ENCODE results near the gene KDM1B. TPM values are rescaled to one million over a fixed set of nuclear protein-coding genes. Genes with fewer than 3 reads are reported as not detected.

Gene KDM1B
- total and polyA plus RNA-seq, 8 donors: 2.6 to 11.9 (median 6.5) TPM

GRCh38 chr6:18122128-18123093, 32.8 kb upstream of the KDM1B start, which contains the start of gene NHLRC1:
Gene NHLRC1, minus strand, starts transcription at chr6:18122677. Its CDS starts 71 bp downstream, at chr6:18122606.
- WGBS, 2 donors: 17 to 18% methylated on average over 82 of the region's 82 CpGs
- no peak for FAIRE-seq
- intact Hi-C loops (cut with DNase I): no loop called here
- DNase-seq: peak; percentile 85 to 96 (median 90)
- ATAC-seq: peak; percentile 98 to 100 (median 100)
- H3K4me1 ChIP-seq: no peaks in the 10 kb centered on the region
- H3K27me3 ChIP-seq: no peaks in the 10 kb centered on the region
- no peaks in the 10 kb centered on the region for H3K9me3 ChIP-seq
- H3K4me3 ChIP-seq: peak within 1 kb of the TSS; percentile 33 to 54 (median 52)
- no peaks in the 10 kb centered on the region for H3K36me3 ChIP-seq
- TF ChIP-seq CTCF (IDR thresholded peaks at IDR 0.05): peak; percentile 81 to 94 (median 87)
- H3K27ac ChIP-seq: peak within 1 kb of the TSS in 3 of 4 donors; percentile 23 to 57 (median 31)

GRCh38 chr6:18126121-18126520, 29.1 kb upstream of the KDM1B start:
- H3K36me3 ChIP-seq: peaks cover 0 to 6% (median 5%) of the 10 kb centered on the region in 3 donors
- no peak overlapping the region for H3K4me3 ChIP-seq
- H3K9me3 ChIP-seq: no peaks in the 10 kb centered on the region
- WGBS, 2 donors: 51 to 57% methylated on average over 5 of the region's 5 CpGs
- intact Hi-C loops (cut with DNase I): no loop called here
- no peaks in the 10 kb centered on the region for H3K27me3 ChIP-seq
- DNase-seq: no peak
- no peak overlapping the region for H3K27ac ChIP-seq
- no peaks in the 10 kb centered on the region for H3K4me1 ChIP-seq
- FAIRE-seq: no peak
- no peak for TF ChIP-seq CTCF (IDR thresholded peaks at IDR 0.05)
- ATAC-seq: no peak

GRCh38 chr6:18132346-18132745, 22.9 kb upstream of the KDM1B start:
- FAIRE-seq: no peak
- H3K27ac ChIP-seq: no peak overlapping the region
- no peaks in the 10 kb centered on the region for H3K9me3 ChIP-seq
- DNase-seq: no peak
- TF ChIP-seq CTCF (IDR thresholded peaks at IDR 0.05): no peak
- no peak overlapping the region for H3K4me3 ChIP-seq
- H3K27me3 ChIP-seq: no peaks in the 10 kb centered on the region
- 94 to 98% methylated on average over 3 of the region's 3 CpGs for WGBS, 2 donors
- no peak for ATAC-seq
- no peaks in the 10 kb centered on the region for H3K4me1 ChIP-seq
- peaks cover 0 to 9% (median 5%) of the 10 kb centered on the region in 3 donors for H3K36me3 ChIP-seq
- intact Hi-C loops (cut with DNase I): no loop called here

- H3K4me1 ChIP-seq: no peaks in the 10 kb centered on the region
- 92 to 94% methylated on average over 2 of the region's 2 CpGs for WGBS, 2 donors
- ATAC-seq (no peak), DNase-seq (no peak), FAIRE-seq (no peak)
- H3K27me3 ChIP-seq: no peaks in the 10 kb centered on the region
- no peak overlapping the region for H3K27ac ChIP-seq
- TF ChIP-seq CTCF (IDR thresholded peaks at IDR 0.05): no peak
- H3K9me3 ChIP-seq: no peaks in the 10 kb centered on the region
- intact Hi-C loops (cut with DNase I): no loop called here
- no peak overlapping the region for H3K4me3 ChIP-seq
- H3K36me3 ChIP-seq: peaks cover 0 to 20% (median 0%) of the 10 kb centered on the region in 3 donors
Measured at GRCh38 chr6:18135171-18135570, 20.1 kb upstream of the KDM1B start.

GRCh38 chr6:18136260-18136659, 19.0 kb upstream of the KDM1B start:
- no peak for DNase-seq
- ATAC-seq: no peak
- H3K27me3 ChIP-seq: no peaks in the 10 kb centered on the region
- intact Hi-C loops (cut with DNase I): no loop called here
- H3K27ac ChIP-seq: no peak overlapping the region
- WGBS, 2 donors: 94 to 98% methylated on average over 10 of the region's 10 CpGs
- no peaks in the 10 kb centered on the region for H3K9me3 ChIP-seq
- H3K4me3 ChIP-seq: no peak overlapping the region
- peaks cover 0 to 20% (median 0%) of the 10 kb centered on the region in 3 donors for H3K36me3 ChIP-seq
- H3K4me1 ChIP-seq: no peaks in the 10 kb centered on the region
- TF ChIP-seq CTCF (IDR thresholded peaks at IDR 0.05): no peak
- no peak for FAIRE-seq
